ENCODE data around the gene MEIS1. TPM values are rescaled to one million over a fixed set of nuclear protein-coding genes. Genes with fewer than 3 reads are reported as not detected.

The MEIS1 gene
- total and polyA plus RNA-seq, 11 donors, result 12.9 to 55.7 (median 41.8) TPM

GRCh38 chr2:66508484-66509071, 73.7 kb downstream of the MEIS1 start:
- Histone ChIP-seq H3K27ac (peak overlapping the region in 7 of 12 donors; percentile 2 to 76 (median 40)), H3K4me1 (peaks cover 0 to 39% (median 19%) of the 10 kb centered on the region in 12 donors), H3K27me3 (no peaks in the 10 kb centered on the region), H3K4me3 (peak overlapping the region in 1 of 12 donors; percentile 1), H3K36me3 (no peaks in the 10 kb centered on the region), H3K9me3 (no peaks in the 10 kb centered on the region)
- DNase-seq (no peak), ATAC-seq (peak in 3 of 4 donors; percentile 14 to 44 (median 36))
- TF ChIP-seq CTCF (IDR thresholded peaks at IDR 0.05), result no peak
- TF ChIP-seq POLR2A (IDR thresholded peaks at IDR 0.05), result no peak
- intact Hi-C loops (cut with DNase I), result no loop called here
- WGBS, 4 donors, result 52 to 57% (median 54%) methylated on average over 17 of the region's 17 CpGs

GRCh38 chr2:66509326-66509811, 74.4 kb downstream of the MEIS1 start:
- H3K4me3 ChIP-seq, result no peak overlapping the region
- no peak for TF ChIP-seq POLR2A (IDR thresholded peaks at IDR 0.05)
- no peak for TF ChIP-seq CTCF (IDR thresholded peaks at IDR 0.05)
- no peaks in the 10 kb centered on the region for H3K9me3 ChIP-seq
- ATAC-seq (peak in 2 of 4 donors; percentile 29 to 50), DNase-seq (no peak)
- peak overlapping the region in 1 of 12 donors; percentile 76 for H3K27ac ChIP-seq
- intact Hi-C loops (cut with DNase I), result no loop called here
- peaks cover 0 to 4% (median 0%) of the 10 kb centered on the region in 9 donors for H3K36me3 ChIP-seq
- peaks cover 0 to 39% (median 19%) of the 10 kb centered on the region in 12 donors for H3K4me1 ChIP-seq
- H3K27me3 ChIP-seq, result no peaks in the 10 kb centered on the region
- WGBS, 4 donors, result 73 to 86% (median 79%) methylated on average over 1 of the region's 1 CpG

- Histone ChIP-seq H3K36me3 (peaks cover 0 to 4% (median 0%) of the 10 kb centered on the region in 9 donors), H3K4me3 (no peak overlapping the region), H3K9me3 (no peaks in the 10 kb centered on the region), H3K27ac (no peak overlapping the region), H3K4me1 (peaks cover 0 to 32% (median 19%) of the 10 kb centered on the region in 12 donors), H3K27me3 (no peaks in the 10 kb centered on the region)
- DNase-seq, result no peak
- no peak for ATAC-seq
- intact Hi-C loops (cut with DNase I), result no loop called here
- no peak for TF ChIP-seq CTCF (IDR thresholded peaks at IDR 0.05)
- TF ChIP-seq POLR2A (IDR thresholded peaks at IDR 0.05), result no peak
Observed at GRCh38 chr2:66512626-66513025, 77.7 kb downstream of the MEIS1 start.

- Histone ChIP-seq H3K27me3 (no peaks in the 10 kb centered on the region), H3K27ac (no peak overlapping the region)
Observed at GRCh38 chr2:66515743-66516142, 80.8 kb downstream of the MEIS1 start.

More at GRCh38 chr2:66515743-66516142, 80.8 kb downstream of the MEIS1 start:
- ATAC-seq, result no peak
- no peaks in the 10 kb centered on the region for H3K9me3 ChIP-seq
- intact Hi-C loops (cut with DNase I), result no loop called here
- 34 to 42% (median 37%) methylated on average over 2 of the region's 2 CpGs for WGBS, 4 donors
- H3K4me3 ChIP-seq, result no peak overlapping the region
- no peak for DNase-seq
- peaks cover 0 to 10% (median 0%) of the 10 kb centered on the region in 12 donors for H3K4me1 ChIP-seq
- peaks cover 0 to 4% (median 0%) of the 10 kb centered on the region in 9 donors for H3K36me3 ChIP-seq
- TF ChIP-seq CTCF (IDR thresholded peaks at IDR 0.05) (no peak), POLR2A (IDR thresholded peaks at IDR 0.05) (no peak)
